ENCODE data around the gene IL20.

Gene IL20

GRCh38 chr1:206882555-206882954 is 17.1 kb downstream of the IL20 start:
- no peak for DNase-seq

GRCh38 chr1:206883160-206883559 is 17.7 kb downstream of the IL20 start:
- no peak for DNase-seq

- DNase-seq = no peak
Measured at GRCh38 chr1:206883876-206884275, 18.5 kb downstream of the IL20 start.

- no peak for DNase-seq
Measured at GRCh38 chr1:206885341-206886060, 20.1 kb downstream of the IL20 start.

GRCh38 chr1:206886831-206887230 is 21.4 kb downstream of the IL20 start:
- DNase-seq = no peak

- no peak for DNase-seq
Measured at GRCh38 chr1:206887701-206888100, 22.3 kb downstream of the IL20 start.

GRCh38 chr1:206890125-206891060 is 25.0 kb downstream of the IL20 start:
- DNase-seq = no peak

- DNase-seq = no peak
Measured at GRCh38 chr1:206891412-206891811, 26.0 kb downstream of the IL20 start.

- DNase-seq = no peak
Measured at GRCh38 chr1:206892351-206892984, 27.0 kb downstream of the IL20 start.

GRCh38 chr1:206893380-206893779 is 28.0 kb downstream of the IL20 start:
- DNase-seq = no peak

GRCh38 chr1:206895325-206895724 is 29.9 kb downstream of the IL20 start:
- no peak for DNase-seq

GRCh38 chr1:206895837-206896242 is 30.4 kb downstream of the IL20 start:
- no peak for DNase-seq

- no peak for DNase-seq
Measured at GRCh38 chr1:206896261-206896660, 30.8 kb downstream of the IL20 start.

GRCh38 chr1:206897175-206897574 is 31.8 kb downstream of the IL20 start, which contains the start of gene IL24:
Gene IL24, plus strand, starts transcription at chr1:206897443. Its CDS starts 390 bp downstream, at chr1:206897833.
- DNase-seq = no peak

GRCh38 chr1:206898089-206898914 is 32.9 kb downstream of the IL20 start:
- DNase-seq = no peak

- DNase-seq = no peak
Measured at GRCh38 chr1:206898915-206899431, 33.5 kb downstream of the IL20 start.

GRCh38 chr1:206899717-206900116 is 34.3 kb downstream of the IL20 start:
- no peak for DNase-seq

GRCh38 chr1:206900149-206900548 is 34.7 kb downstream of the IL20 start:
- no peak for DNase-seq

- DNase-seq = no peak
Measured at GRCh38 chr1:206901944-206902343, 36.5 kb downstream of the IL20 start.

GRCh38 chr1:206902702-206903101 is 37.3 kb downstream of the IL20 start:
- DNase-seq = no peak

GRCh38 chr1:206903687-206904086 is 38.3 kb downstream of the IL20 start:
- no peak for DNase-seq

GRCh38 chr1:206904423-206905142 is 39.2 kb downstream of the IL20 start:
- DNase-seq = no peak
